ENCODE data around the gene PDPK1.
"Not testable (repeated sequence)": the region's sequence is repeated elsewhere in the genome, so short reads cannot be mapped to it uniquely, and the experiment has no call there.

Gene PDPK1

GRCh38 chr16:2611877-2612276, 74.1 kb downstream of the PDPK1 start:
- DNase-seq (ENCODE audit: low read depth): not testable (repeated sequence)

GRCh38 chr16:2613251-2613650, 75.4 kb downstream of the PDPK1 start:
- DNase-seq (ENCODE audit: low read depth): not testable (repeated sequence)

GRCh38 chr16:2614761-2615191, 77.0 kb downstream of the PDPK1 start:
- DNase-seq (ENCODE audit: low read depth): no peak

GRCh38 chr16:2618964-2619363, 81.1 kb downstream of the PDPK1 start:
- DNase-seq (ENCODE audit: low read depth): not testable (repeated sequence)

DNA sequence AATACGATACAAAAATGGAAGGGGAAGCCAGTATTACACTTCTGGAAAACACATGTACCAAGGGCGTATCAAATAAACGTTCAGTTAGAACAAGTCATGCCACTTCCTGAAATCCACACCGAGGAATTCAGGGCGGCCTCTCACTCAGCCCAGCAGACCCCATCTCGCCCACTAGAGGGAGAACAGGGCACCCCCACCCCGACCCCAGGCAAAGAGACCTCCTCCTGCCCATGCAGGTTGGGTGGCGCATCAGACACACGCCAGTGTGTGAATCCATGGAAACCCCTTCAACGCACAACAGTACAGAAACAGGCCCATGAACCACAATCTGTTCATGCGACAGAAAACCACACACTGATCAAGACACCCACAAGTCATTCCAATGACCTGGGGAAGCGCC, 81.8 kb downstream of the PDPK1 start:
- not testable (repeated sequence) for DNase-seq (ENCODE audit: low read depth)

DNA sequence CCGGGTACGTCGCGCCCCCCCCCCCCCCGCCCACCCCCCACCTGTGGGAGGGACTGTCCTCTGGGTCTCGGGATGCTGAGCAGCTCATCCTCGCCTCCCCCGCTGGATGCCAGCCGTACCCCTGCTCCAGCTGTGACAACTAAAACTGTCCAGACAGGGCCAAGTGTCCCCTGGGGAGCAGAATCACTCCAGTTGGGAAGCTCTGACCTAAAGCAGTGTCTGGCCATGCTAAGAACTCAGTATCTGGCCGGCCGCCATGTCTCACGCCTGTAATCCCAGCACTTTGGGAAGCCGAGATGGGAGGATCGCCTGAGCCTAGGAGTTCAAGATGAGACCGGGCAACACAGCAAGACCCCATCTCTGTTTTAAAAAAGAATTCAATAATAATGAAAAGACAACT, 83.0 kb downstream of the PDPK1 start:
- DNase-seq (ENCODE audit: low read depth): not testable (repeated sequence)

GRCh38 chr16:2621395-2621794, 83.6 kb downstream of the PDPK1 start:
- not testable (repeated sequence) for DNase-seq (ENCODE audit: low read depth)

- DNase-seq (ENCODE audit: low read depth): not testable (repeated sequence)
Measured at GRCh38 chr16:2627075-2627474, 89.3 kb downstream of the PDPK1 start.

GRCh38 chr16:2631203-2631602, 93.4 kb downstream of the PDPK1 start:
- DNase-seq (ENCODE audit: low read depth): not testable (repeated sequence)

- not testable (repeated sequence) for DNase-seq (ENCODE audit: low read depth)
Measured at GRCh38 chr16:2632291-2632690, 94.5 kb downstream of the PDPK1 start.

GRCh38 chr16:2639071-2639721, 101.4 kb downstream of the PDPK1 start:
- DNase-seq (ENCODE audit: low read depth): not testable (repeated sequence)

- not testable (repeated sequence) for DNase-seq (ENCODE audit: low read depth)
Measured at GRCh38 chr16:2639722-2640072, 101.9 kb downstream of the PDPK1 start.

DNA sequence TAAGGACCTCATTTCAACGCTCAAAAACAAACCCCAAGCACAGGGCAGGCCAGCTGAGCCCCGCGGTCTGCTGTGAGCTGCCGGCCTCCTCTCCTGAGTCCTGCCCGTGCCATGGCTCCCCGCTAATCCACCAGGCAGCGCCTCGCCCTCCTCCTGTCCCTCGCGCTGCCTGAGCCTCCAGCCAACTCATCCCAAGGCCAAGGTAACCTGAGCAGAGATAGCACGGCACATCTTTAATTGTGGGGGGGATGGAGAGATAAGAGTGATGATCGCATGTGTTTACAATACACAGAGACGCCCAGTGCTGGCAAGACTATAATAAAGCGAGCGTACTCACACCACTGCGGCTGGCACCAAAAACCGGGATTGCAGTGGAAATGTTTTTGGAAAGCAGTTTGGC, 104.7 kb downstream of the PDPK1 start:
- not testable (repeated sequence) for DNase-seq (ENCODE audit: low read depth)

- not testable (repeated sequence) for DNase-seq (ENCODE audit: low read depth)
Measured at GRCh38 chr16:2644754-2645453, 107.1 kb downstream of the PDPK1 start.

DNA sequence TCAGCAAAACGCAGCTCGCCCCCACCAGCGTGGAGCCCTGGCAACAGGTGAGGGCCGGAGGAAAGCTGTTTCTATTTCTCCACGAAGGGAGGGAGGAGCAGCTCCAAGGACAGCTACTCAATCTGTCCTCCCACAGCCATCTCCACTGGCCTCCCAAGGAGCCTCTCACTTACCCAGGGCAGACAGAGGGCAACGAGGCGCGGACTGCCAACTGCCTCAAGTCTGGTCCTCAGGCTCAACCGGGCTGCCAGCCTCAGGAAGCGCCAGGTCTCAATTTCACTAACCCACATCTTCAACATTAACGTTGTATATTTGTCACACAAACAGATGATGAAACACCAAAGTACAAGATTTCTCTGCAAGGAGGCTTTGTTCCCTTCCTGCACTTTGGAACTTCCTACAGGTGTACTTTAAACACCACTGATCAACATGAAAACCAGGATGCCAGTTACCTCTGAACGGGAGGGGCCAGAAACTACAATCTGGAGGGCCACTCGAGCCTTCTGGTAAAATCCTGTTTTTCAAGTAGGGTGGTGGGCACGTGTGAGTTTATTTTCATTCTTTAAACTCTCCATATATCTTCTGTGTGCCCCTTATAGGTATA, 113.5 kb downstream of the PDPK1 start:
- not testable (repeated sequence) for DNase-seq (ENCODE audit: low read depth)
